Muscle of back (tissue), 11 donors: ENCODE measurements around the gene CTNND2. TPM values are rescaled to one million over a fixed set of nuclear protein-coding genes. Genes with fewer than 3 reads are reported as not detected.
"Not testable (repeated sequence)": the region's sequence is repeated elsewhere in the genome, so short reads cannot be mapped to it uniquely, and the experiment has no call there.

Experiments used
- DNase-seq, 3 donors: peaks; one replicate each; pipeline versions ENCODE4 v3.0.0 to v3.0.0-alpha.2; 2013
- polyA plus RNA-seq, 10 donors: library from polyadenylated mRNA; unstranded; fragments of 120-200 nt; gene quantifications; one replicate each; pipeline ENCODE4 v1.2.1, GENCODE V29; 2013; ENCODE audit not compliant: insufficient read length in 10 of 10

CTNND2 gene
- polyA plus RNA-seq, 10 donors: 0.32 to 1.8 (median 1.2) TPM

DNA sequence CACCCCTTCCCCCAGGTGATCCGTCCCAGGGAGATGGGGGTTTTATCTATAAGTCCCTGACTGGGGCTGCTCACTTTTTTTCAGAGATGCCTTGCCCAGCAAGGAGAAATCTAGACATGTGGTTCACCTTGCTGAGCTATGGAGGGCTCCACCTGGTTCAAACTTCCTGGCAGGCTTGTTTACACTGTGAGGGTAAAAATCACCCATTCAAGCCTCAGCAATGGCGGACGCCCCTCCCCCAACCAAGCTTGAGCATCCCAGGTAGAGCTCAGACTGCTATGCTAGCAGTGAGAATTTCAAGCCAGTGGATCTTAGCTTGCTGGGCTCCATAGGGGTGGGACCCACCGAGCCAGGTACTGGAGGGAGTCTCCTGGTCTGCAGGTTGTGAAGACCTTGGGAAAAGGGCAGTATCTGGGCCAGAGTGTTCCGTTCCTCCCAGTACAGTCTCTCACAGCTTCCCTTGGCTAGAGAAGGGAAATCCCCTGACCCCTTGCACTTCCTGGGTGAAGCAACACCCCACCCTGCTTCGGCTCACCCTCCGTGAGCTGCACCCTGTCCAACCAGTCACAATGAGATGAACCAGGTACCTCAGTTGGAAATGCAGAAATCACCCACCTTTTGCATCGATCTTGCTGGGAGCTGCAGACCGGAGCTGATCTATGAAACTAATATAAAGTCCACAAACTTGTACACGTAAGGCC lies 231.7 kb downstream of the CTNND2 start:
- no peak for DNase-seq

DNA sequence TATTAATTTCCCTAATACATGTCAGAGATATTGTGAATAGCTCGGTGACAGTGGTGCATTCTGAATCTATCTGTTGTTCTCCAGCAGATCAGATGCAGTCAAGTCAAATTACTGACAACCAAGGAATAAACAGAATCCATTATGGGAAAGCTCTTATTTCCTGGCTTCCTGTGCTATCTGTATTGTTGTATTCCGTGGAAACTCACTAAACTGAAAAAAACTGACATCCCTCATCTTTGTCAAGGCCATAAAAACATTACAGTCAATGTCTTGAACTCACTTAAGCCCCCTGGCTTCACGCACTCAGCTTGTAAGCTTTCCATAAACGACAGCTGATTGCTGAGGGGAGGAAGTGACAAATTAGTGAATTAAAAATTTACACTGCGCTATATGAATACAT lies 245.9 kb downstream of the CTNND2 start:
- no peak for DNase-seq

DNA sequence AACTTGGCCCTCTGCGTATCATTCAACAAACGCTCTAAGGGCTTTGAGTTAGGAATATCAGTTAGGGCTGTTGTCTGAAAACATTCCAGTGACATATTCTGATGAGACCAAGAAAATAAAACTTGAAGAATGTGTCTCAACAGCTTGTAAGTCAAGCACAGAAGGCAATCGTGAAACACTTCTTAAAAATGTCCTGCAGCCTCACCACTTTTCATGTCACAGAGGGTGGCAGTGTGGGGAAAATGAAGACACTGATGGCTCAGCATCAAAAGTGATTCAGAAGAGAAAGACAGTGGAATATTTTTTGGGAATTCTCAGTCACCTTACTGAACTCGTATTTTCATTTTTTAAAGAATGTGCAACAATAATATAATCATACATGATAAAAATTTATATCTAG lies 247.3 kb downstream of the CTNND2 start:
- no peak for DNase-seq

DNA sequence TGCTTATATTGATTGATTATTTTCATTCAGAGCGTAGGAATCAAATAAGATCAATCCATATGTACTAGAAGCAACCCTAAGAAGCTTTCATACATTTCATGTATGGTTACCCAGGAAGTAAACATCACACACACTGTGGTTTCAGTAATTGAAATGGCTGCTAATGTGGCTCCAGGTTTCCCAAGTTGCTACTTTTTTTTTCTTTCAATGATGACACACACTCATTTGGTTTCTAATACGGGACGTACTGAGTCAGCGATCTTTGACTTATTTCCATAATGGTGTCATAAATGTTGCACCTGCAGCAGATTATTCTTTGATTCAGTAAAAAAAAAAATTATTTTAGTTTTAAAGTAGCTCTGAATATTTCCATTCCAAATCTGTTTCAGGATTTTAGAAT lies 248.6 kb downstream of the CTNND2 start:
- no peak for DNase-seq

DNA sequence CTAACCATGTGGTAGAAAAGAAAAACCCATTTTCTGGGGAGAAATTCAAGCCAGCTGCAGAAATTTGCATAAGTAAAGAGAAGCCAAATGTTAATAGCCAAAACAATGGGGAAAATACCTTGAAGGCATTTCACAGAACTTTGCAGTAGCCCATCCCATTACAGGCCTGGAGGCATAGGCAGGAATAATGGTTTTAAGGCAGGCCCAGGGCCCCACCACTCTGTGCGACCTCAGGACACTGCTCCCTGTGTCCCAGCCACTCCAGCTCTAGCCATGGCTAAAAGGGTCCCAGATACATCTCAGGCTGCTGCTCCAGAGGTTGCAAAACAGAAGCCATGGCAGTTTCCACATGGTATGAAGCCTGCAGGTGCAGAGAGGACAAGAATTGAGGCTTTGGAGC lies 253.3 kb downstream of the CTNND2 start:
- no peak for DNase-seq

DNA sequence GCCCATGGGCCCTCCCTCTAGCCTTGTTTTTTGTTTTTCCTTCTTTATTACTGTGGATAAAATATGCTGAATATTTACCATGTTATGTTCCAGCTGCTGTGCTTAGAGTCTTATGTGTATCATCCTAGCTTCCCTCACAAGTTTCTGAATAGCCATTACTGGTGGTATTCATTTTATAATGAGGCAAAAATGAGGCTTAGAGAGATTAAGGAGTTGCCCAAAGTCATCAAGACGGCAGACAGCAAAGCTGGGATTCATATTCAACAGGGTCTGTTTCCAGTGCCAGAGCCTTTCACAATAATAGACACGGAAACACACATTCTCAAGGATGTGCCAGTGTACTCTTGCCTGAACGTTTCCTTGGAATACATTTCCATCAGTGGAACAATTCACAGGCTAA lies 258.1 kb downstream of the CTNND2 start:
- peak in 1 of 3 donors; percentile 2 for DNase-seq

DNA sequence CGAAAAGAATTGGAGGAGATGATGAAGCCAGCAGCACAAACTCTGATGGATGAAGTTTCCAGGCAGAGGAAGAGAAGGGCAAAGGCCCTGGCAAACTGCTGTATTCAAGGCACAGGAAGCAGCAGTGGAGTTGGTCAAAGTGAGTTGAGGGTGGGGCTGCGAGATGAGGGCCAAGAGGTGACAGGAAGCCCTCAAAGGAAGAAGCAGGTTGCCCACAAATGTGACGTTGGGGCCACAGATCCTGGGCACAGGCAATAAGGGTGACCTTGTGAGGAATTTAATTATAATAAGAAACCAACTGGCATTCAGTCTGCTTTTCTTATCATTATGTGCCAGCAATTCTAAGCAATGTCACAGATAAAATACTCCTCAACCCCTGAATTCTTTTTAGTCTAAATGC lies 261.8 kb downstream of the CTNND2 start:
- no peak for DNase-seq

DNA sequence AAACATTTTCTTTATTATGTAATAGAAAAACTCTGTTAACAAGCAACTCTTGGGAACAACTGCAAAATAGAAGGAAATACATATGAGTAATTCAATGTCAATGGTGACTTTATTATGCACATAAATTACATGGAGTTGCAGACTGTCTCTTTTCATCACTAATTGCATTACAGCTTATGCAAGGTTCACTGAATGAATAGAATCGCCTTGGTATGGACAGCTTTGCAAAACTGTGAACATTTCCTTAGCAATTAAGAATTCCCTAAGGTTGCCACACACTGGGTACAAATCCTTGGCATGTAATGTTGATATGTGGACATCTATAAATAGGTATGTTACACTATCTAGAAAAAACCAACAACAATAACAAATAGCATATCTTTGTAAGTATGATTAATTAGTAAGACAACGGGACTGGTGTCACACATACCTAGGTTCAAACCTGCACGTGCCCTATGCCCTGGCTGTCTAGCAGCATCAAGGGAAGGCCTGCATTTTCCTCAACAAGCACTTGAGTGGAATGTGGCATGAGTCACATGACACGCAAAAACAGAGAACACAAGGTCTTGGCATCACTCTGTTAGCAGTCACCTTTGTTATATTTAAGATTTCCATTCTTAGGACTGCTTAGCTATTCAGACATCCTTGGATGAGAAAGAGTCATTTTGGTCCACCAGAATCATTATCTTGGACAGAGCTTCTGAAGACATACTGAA lies 263.9 kb downstream of the CTNND2 start:
- no peak for DNase-seq

DNA sequence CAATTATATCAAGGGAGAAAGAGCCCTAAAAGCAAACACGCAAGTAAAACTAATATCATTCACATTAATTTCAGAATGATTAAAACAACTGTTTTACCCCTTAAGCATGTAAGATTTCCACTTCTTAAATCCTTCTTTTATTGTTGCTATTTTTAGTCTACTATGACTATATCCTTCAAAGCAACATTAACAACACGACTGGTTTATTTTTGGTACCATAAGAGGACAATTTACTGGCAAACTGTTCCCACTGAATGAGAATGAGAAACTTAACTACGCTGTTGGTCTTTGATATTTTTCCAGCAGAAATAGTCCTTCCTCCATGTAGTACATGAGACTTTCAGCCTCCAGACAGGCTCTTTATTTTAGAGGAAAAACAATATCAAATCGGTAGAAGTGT lies 281.5 kb downstream of the CTNND2 start:
- DNase-seq: no peak

DNA sequence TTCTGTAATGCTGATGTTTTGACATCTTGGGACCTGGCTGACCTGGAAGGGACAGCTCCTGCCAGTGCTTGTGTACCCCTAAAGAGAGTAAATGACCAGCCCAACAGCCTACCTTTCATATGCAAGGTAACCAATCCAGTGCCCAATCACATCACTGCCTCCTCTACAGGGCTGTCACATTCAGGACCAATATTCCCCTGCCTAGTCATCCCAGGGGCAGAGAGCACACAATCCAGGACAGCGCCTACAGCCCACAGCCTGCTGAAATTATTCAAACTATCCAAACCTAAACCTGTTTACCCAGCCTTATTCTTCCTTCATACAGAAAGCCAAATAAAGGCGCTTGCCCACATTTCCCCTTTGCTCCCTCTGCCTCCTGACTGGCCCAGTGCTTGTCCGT lies 284.1 kb downstream of the CTNND2 start:
- DNase-seq: no peak

DNA sequence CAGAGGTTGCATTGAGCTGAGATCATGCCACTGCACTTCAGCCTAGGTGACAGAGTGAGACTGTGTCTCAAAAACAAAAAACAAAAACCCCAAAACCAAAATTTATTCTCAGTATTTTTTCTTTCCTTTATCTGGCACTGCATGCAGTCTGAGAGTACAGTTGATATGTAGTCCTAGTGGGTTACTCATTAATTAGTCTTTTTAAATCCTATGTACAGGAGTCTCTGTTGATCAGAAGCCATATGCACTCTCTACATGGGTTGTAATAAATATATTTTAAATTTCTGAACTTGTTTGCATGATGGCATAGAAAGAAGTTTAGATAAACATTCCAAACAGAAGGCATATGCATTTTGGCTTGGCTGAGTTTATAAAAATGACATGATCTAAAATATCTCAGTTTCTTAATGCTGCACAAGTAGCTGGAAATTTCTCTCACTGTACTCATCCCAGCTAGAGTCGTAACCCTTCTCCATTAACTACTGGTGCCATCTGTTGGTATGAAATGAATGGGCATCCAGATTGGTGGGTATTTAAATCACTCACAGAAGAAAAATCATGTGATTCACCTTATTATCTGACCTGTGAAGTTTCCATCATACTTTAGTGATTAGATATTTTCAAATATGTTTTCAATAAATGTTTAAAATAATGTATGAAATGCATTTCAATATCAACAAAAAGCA lies 284.8 kb downstream of the CTNND2 start:
- peak in 1 of 3 donors; percentile 7 for DNase-seq

DNA sequence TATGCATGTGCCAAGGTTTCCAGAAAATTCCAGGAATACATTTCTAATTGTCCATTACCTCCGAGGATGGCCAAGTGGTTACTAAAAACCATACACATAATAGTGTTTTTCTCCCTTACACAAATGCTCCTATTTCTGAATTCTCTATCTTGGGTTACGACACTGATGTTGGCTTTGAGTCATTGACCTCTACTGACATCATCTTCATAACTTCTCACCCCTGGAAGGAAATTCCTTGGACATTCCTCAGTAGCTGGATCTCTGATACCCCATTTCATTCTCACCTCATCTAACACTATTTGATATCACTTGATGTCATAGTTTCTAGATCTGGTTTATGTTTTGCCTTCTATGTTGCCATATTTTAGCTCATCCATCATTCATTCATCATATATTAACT lies 287.2 kb downstream of the CTNND2 start:
- no peak for DNase-seq

DNA sequence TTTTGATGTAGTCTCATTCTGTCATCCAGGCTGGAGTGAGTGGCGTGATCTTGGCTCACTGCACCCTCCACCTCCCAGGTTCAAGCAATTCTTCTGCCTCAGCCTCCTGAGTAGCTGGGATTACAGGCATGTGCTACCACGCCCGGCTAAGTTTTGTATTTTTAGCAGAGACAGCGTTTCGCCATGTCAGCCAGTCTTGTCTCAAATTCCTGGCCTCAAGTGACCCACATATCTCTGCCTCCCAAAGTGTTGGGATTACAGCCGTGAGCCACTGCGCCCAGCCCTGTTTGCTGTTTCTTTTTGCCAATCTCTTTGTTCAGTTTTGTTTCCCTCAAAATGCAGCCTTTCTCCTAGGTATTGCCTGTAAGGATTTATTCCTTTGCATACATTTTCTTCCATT lies 287.6 kb downstream of the CTNND2 start:
- not testable (repeated sequence) for DNase-seq

DNA sequence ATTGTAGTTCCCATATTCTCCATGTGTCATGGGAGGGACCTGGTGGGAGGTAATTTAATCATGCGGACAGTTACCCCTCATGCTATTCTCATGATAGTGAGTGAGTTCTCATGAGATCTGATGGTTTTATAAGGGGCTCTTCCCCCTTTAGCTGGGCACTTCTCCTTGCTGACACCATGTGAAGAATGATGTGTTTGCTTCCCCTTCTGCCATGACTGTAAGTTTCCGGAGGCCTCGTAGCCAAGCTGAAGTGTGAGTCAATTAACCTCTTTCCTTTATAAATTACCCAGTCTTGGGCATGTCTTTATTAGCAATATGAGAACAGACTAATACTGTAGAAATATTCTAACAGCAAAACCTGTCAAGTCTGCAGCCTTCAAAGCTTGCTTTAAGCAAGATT lies 293.2 kb downstream of the CTNND2 start:
- DNase-seq: no peak

DNA sequence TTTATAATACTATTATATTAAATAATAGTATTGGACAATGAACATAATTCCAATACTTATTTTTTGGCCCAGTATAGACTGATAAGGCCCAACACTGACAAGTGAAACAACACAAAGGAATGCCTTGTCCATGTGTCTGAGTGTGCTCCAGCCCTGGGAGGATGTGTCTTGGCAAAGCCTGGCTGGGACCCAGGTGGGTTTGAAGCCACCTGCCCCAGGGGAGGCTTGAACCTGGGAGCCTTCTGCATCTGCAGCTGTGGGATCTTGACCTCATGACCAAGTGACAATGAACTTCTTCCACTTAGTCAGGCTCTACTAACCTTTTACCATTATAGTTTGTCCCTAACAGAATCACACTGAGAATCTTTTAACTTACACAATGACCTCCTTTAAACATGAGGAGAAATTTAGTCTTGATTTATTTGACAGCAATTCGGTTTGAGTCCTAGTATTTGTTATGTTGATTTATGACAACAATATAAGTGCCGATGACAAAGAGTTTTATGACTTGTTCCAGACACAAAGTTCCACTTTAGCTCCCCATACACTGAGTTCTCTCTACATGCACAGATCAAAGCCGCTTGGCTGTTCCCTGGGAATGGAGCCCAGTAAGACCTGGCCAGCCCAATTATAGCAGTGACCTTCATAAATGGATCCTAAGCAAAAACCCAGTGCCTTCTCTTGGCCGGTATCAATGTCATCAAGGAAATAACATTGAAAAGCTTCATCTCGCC lies 294.5 kb downstream of the CTNND2 start:
- DNase-seq: peak in 1 of 3 donors; percentile 29

DNA sequence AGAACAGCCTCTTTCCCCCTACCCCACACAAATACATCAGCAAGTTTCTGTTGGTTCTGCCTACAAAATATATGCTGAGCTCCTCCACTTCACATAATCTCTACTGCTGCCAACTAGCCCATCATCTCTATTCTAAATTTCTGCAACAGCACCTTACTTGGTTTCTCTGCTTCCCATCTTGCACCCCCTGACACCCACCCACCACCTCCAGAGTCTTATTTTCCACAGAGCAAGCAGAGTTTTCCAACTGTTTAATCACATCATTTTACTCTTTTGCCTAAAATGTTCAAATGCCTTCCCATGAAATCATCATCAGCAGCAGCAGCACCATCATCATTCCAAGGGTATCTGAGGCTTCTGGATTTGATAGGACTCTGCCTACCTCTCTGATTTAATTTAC lies 295.7 kb downstream of the CTNND2 start:
- no peak for DNase-seq

DNA sequence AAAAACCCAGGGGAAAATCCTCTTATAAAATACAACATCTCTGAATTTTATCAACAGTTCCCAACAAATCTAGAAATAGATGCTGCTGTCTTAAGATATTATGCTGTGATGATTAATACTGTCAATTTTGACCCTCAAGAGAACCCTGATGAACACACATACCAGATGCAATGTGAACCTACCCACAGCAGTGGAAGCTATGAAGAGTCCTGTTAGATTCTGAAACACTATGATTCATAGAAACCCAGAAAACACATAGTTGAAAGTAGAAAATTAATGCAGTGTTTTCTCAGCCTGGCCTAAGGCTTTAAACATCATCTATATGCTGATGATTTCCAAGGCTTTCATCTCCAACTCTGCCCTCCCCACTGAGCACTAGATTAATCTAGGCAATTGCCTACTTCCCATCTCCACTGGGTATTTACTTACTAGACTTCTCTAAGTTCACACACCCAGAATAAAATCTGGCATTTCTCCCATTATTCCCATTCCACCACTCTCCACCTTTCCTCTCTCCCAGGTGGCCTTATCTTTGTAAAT lies 296.2 kb downstream of the CTNND2 start:
- DNase-seq: no peak

DNA sequence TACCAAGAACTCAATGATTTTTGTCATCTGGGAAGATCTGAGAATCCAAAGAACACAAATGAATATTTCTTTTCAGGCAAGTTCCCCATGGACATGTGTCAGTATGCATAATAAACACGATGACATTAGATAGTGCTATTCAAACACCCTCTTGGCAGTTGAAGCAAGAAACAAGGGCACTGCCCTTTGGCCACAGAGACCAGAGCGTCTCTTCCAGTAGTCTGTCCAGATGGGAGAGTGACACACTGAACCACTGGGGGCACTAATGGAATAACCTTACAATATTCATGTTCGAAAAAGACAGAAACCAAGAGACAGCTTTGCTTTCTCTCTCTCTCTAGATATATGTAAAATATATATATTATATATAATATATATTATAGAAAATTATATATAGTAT lies 301.9 kb downstream of the CTNND2 start:
- DNase-seq: no peak

DNA sequence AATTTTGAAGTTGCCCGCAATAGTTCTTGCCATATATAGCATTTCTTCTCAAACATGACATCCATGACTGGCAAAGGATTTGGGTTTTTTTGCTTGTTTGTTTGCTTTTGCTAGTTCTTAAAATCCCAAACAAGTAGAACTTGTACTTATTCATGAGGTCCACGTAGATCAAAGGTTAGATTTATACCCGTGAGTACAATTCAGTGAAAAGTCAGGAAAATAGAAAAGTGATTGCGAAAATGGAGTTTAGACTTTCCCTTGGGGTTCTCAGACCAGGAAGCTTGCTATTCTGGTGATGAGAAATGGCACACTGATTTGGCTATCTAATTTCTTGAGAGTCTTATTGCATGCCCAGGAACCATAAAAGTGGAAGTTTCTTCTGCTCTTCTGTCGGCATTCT lies 304.7 kb downstream of the CTNND2 start:
- no peak for DNase-seq

DNA sequence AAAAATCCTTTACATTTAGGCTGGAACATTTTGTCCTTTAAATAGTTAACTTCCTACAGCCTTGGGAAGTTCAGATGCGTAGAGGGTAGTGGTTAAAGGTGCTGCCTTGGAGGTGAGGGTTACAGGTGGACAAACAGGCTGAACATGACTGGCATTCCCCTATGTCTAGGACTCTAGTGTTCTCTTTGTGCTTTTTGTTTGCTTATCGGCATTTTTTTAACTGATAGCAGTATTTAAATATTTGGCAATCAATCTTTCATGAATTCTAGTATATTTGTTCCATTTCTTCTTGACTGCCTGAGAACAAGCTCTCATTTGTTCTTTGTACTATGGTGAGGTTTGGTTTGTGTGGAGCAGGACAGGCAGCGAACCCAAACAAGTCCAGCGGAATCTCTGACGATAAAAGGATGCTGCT lies 307.6 kb downstream of the CTNND2 start:
- no peak for DNase-seq

DNA sequence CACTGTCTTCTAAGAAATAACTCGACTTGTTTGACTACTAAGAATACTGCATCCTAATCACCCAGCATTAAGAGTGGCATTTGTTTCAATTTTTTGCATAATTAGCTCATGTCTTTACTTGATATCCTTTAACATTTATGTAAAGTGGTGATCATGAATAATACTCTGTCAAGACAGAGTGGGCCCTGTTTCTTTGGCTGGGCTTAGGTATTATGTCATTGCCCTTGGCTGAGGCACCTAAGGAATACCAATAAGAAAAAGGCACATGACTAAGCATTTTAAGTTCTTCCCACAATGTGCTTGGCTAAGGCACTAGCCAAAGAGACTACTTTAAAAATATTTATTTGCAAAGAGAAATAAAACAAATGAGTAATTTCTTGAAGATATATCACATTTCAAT lies 308.1 kb downstream of the CTNND2 start:
- DNase-seq: peak in 1 of 3 donors; percentile 33

DNA sequence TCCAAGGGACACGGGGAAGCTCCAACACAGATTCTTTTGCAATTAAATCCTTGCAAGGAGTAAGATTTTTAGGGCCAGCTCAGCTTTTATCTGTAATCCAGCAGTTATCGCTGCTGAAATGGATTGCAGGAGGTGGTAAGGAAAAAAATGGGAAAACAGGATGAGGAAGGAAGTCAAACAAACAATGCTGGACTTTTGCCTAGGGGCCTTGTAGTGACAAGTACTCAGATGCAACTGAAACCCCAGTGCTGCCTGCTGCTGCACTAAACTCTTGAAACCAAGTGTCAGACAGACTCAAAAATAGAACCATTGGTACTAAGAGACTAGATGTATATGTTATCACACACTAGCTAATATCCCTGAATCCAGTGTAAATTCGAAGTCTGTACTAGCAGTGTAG lies 309.2 kb downstream of the CTNND2 start:
- DNase-seq: peak in 1 of 3 donors; percentile 17
